Neural crest cell (in vitro differentiated cells): ENCODE measurements around the gene GDPGP1. TPM values are rescaled to one million over a fixed set of nuclear protein-coding genes. Genes with fewer than 3 reads are reported as not detected.
"Not testable (repeated sequence)": the region's sequence is repeated elsewhere in the genome, so short reads cannot be mapped to it uniquely, and the experiment has no call there.

Experiments used
- DNase-seq: peaks from one replicate; pipeline ENCODE4 v3.0.0; 2021; ENCODE audit warnings: low read depth, mixed read lengths, low spot score
- H3K27ac Mint-ChIP-seq: one replicate; pipeline ENCODE4 v1.8.0; 2021; ENCODE audit warnings: mild to moderate bottlenecking, mixed read lengths; ENCODE audit not compliant: unreplicated experiment
- H3K27me3 Mint-ChIP-seq: 2 replicates; pipeline ENCODE4 v1.8.0; 2021; ENCODE audit warnings: low read depth, mild to moderate bottlenecking, mixed read lengths
- H3K36me3 Mint-ChIP-seq: 2 replicates; pipeline ENCODE4 v1.8.0; 2021; ENCODE audit warnings: low read depth, mild to moderate bottlenecking, mixed read lengths
- H3K4me1 Mint-ChIP-seq: 2 replicates; pipeline ENCODE4 v1.8.0; 2021; ENCODE audit warnings: mixed read lengths
- H3K4me3 Mint-ChIP-seq: one replicate; pipeline ENCODE4 v1.8.0; 2021; ENCODE audit warnings: mild to moderate bottlenecking, mixed read lengths
- H3K9me3 Mint-ChIP-seq: 2 replicates; pipeline ENCODE4 v1.8.0; 2021; ENCODE audit warnings: mixed read lengths
- total RNA-seq: library from RNA; stranded (reverse); gene quantifications from 2 replicates; pipeline ENCODE4 v1.2.1, GENCODE V29; 2021
- TF ChIP-seq, protein P1 (sequence below): fragments of 200-600 bp; sonication (generic); conservative IDR thresholded peaks from 2 replicates; pipeline ENCODE4 v1.5.0; 2021; ENCODE audit warnings: antibody characterized with exemption, mild to moderate bottlenecking

Gene GDPGP1
- total RNA-seq, 1 donor from 2014 or later = 7.0 TPM

DNA sequence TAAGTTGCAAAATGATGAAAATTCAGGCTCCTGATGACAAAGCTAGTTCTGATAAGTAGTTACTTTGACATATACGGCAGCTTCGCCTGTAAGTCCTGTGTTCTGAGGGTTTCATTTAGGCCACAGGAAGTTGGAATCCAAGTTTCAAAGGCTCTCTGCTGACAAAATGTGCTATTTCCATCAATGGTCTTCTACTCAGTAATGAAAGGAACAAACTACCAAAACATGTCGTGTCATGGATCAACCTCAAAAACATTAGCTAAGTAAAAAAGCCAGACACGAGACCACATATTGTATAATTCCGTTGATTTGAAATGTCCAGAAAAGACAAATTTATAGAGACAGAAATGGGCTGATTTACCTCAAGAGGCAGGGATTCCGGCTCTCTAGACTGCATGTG lies 53.9 kb downstream of the GDPGP1 start:
- Mint-ChIP-seq H3K4me1 (peaks cover 7% of the 10 kb centered on the region), H3K9me3 (no peaks in the 10 kb centered on the region), H3K4me3 (no peak overlapping the region), H3K27ac (no peak overlapping the region), H3K27me3 (no peaks in the 10 kb centered on the region), H3K36me3 (no peaks in the 10 kb centered on the region)
- TF ChIP-seq, protein P1, sequence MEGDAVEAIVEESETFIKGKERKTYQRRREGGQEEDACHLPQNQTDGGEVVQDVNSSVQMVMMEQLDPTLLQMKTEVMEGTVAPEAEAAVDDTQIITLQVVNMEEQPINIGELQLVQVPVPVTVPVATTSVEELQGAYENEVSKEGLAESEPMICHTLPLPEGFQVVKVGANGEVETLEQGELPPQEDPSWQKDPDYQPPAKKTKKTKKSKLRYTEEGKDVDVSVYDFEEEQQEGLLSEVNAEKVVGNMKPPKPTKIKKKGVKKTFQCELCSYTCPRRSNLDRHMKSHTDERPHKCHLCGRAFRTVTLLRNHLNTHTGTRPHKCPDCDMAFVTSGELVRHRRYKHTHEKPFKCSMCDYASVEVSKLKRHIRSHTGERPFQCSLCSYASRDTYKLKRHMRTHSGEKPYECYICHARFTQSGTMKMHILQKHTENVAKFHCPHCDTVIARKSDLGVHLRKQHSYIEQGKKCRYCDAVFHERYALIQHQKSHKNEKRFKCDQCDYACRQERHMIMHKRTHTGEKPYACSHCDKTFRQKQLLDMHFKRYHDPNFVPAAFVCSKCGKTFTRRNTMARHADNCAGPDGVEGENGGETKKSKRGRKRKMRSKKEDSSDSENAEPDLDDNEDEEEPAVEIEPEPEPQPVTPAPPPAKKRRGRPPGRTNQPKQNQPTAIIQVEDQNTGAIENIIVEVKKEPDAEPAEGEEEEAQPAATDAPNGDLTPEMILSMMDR = no peak
- DNase-seq = no peak

DNA sequence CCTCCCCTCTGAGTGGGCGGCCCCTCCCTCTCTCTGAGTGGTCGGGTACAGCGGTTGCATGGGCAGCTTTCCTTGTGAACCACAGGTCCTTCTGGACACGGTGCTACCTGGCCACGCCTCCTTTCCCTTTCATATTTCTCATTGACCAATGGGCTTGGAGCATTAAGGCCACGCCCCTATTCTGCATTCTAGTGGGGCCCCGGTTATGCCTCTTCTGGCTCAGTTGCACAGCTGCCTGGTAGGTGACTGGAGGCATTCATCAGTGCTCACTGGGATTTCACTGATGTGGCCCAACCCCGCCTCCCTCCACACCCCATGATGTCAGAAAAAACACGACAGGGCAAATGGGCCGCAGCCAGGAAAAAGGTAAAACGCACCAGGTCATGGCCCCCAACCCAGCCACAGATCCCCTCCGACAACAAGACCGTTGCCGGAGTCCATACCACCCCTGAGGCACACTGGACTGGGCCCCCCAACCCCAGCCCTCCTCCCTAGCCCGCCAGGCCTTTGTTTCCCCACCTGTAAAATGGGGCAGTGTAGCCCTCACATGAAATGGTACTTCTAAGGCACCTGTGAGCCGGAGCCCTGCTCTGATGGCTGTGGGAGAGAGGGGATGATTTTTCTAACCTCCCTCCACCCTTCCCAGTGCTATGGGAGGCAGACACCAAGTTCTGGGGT lies 57.8 kb downstream of the GDPGP1 start:
- Mint-ChIP-seq H3K4me3 (no peak overlapping the region), H3K9me3 (no peaks in the 10 kb centered on the region), H3K27ac (no peak overlapping the region), H3K4me1 (peaks cover 4% of the 10 kb centered on the region), H3K36me3 (no peaks in the 10 kb centered on the region), H3K27me3 (peaks cover 4% of the 10 kb centered on the region)
- no peak for DNase-seq
- TF ChIP-seq, protein P1 = no peak

DNA sequence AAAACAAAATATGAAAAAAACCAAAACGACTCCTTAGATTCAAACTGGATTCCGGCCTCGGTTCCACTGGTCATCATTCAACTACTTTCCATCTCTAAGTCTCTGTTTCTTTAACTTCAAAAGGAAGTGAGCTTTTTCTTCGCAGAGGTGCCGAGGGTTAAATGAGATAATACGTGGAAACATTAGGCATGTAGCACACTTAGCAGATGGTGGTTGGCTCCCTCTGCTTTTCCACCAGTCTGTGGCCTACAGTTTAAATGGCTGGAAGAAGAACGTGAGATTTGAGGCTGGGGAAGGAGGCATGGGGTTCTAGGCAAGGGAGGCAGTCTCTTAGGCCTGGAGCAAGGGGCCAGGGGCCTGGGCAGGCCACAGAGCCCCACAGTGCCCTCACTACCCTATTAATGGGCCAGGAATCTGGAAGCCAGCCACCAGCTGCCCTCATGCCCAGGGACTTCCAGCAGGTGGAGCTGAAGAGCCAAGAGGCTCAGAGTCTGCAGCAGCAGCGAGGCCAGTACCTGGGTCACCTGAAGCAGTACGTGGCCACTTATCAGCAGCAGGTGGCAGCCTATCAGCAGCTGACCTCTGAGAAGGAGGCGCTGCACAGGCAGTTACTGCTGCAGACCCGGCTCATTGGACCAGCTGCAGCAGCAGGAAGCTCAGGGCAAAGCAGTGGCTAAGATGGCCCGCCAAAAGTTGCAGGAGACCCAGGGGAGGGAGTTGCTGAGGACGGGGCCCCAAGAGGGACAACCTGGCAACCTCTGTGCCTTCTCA lies 59.2 kb downstream of the GDPGP1 start:
- H3K4me1 Mint-ChIP-seq, H3K4me3 Mint-ChIP-seq, H3K27me3 Mint-ChIP-seq, H3K36me3 Mint-ChIP-seq, H3K9me3 Mint-ChIP-seq, H3K27ac Mint-ChIP-seq: not testable (repeated sequence)
- TF ChIP-seq, protein P1 = peak; percentile 87
- peak; percentile 61 for DNase-seq

DNA sequence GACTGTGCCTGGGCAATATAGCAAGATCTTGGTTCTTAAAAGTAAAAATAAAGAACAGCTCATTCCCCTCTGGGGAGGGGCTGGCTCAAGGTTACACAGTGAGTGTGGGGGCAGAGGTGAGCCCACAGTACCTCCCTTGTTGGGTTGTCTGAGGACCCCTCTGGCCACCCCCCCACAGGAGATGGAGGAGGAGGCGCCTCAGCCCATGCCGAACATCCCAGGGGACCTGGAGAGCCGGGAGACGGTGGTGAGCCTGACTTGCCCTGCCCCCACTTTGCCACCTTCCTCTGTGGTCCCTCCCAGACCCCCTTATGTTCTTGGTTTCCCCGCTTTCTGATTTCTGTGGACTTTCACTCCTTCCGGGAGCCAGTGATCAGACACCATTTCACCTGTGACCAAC lies 60.1 kb downstream of the GDPGP1 start:
- H3K4me3 Mint-ChIP-seq = no peak overlapping the region
- no peak for DNase-seq
- no peak overlapping the region for H3K27ac Mint-ChIP-seq
- H3K4me1 Mint-ChIP-seq = no peaks in the 10 kb centered on the region
- H3K27me3 Mint-ChIP-seq = peaks cover 8% of the 10 kb centered on the region
- no peaks in the 10 kb centered on the region for H3K9me3 Mint-ChIP-seq
- no peaks in the 10 kb centered on the region for H3K36me3 Mint-ChIP-seq
- TF ChIP-seq, protein P1 = no peak

DNA sequence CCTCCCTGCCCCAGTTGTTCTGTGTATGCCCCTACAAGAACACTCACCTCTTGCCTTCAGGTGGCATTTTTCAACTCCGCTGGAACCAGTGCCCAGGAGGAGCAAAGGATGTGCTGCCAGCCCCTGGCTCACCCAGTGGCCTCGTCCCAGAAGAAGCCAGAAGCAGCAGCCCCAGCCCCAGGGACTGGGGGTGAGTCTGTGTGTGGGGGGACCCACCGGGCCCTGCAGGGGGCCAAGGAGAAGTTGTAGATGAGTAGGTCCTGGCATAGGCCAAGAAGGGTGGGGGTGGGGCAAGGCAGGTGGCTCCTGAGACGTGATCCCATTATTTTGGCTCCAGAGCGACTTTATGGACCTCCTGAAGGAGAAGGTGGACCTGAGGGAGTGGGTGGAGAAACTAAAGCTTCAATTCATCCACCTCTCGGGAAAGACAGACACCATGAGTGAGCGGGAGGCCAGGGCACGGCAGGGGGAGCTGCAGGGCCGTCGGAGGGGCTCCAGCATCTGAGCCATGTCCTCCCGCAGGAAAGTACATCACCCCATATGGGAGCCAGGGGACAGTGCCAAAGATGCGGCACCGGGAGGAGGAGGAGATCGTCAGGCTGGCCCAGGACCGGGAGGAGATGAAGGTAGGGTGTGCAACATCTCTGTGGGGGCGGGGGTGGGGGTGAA lies 60.7 kb downstream of the GDPGP1 start:
- DNase-seq = no peak
- TF ChIP-seq, protein P1 = no peak
- no peaks in the 10 kb centered on the region for H3K36me3 Mint-ChIP-seq
- no peaks in the 10 kb centered on the region for H3K9me3 Mint-ChIP-seq
- no peak overlapping the region for H3K27ac Mint-ChIP-seq
- H3K27me3 Mint-ChIP-seq = peaks cover 8% of the 10 kb centered on the region
- no peaks in the 10 kb centered on the region for H3K4me1 Mint-ChIP-seq
- no peak overlapping the region for H3K4me3 Mint-ChIP-seq
